Left colon (tissue), 2 donors: ENCODE measurements around the gene TNFRSF6B. TPM values are rescaled to one million over a fixed set of nuclear protein-coding genes. Genes with fewer than 3 reads are reported as not detected.

Experiments
- ATAC-seq: fragments of 200-7000 bp; cut with Tn5 transposase; one replicate; pipeline ENCODE4 v1.9.1; 2020; ENCODE audit warnings: mild to moderate bottlenecking, moderate library complexity
- DNase-seq, 2 donors: peaks; one replicate each; pipeline ENCODE4 v3.0.0-alpha.2; 2020
- intact Hi-C, 2 donors: fragments of 100-400 bp; cut with DNase I in 1 of 2; cut with micrococcal nuclease in 1 of 2; formaldehyde crosslinking; loops; one replicate each; pipeline versions ENCODE4 v1.11.2 to v1.14.0; 2022; cut with DNase I, micrococcal nuclease
- total RNA-seq, 2 donors: library from RNA; stranded (reverse); fragmentation: NEBNext Ultra II Directional; extraction: Animal tissue kit (Norgen Biotek cat#: 25700); gene quantifications; one replicate each; pipeline ENCODE4 v1.2.1, GENCODE V29; 2021
- donor health status: DM: no; HTN: no; CAD: no.
- donor health status: DM: yes; HTN: yes; CAD: no.

Gene TNFRSF6B
- total RNA-seq, 2 donors from 2014 or later, result 8.9 TPM; not detected in 1

DNA sequence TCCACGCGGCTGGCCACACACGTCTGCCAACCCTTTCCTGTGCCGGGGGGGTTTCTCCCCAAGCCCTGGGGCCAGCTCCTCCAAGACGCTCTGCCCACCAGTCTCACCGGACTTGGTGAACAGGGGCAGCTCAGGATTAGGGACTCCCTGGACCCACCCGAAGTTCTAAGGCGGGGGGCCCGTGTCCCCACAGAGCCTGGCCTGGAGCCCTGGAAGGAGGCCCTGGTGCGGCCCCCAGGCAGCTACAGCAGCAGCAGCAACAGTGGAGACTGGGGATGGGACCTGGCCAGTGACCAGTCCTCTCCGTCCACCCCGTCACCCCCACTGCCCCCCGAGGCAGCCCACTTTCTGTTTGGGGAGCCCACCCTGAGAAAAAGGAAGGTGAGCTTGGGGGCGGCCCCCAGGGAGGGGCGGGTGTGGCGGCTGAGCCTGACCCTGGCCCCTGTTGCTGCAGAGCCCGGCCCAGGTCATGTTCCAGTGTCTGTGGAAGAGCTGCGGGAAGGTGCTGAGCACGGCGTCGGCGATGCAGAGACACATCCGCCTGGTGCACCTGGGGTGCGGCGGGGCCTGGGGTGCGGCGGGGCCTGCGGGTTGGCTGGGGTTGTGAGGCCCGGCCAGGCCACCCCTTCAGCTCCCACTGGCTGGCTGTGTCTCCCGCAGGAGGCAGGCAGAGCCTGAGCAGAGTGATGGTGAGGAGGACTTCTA, 45.4 kb downstream of the TNFRSF6B start:
- ATAC-seq (no peak), DNase-seq (no peak)
- intact Hi-C loops, result no loop called here

DNA sequence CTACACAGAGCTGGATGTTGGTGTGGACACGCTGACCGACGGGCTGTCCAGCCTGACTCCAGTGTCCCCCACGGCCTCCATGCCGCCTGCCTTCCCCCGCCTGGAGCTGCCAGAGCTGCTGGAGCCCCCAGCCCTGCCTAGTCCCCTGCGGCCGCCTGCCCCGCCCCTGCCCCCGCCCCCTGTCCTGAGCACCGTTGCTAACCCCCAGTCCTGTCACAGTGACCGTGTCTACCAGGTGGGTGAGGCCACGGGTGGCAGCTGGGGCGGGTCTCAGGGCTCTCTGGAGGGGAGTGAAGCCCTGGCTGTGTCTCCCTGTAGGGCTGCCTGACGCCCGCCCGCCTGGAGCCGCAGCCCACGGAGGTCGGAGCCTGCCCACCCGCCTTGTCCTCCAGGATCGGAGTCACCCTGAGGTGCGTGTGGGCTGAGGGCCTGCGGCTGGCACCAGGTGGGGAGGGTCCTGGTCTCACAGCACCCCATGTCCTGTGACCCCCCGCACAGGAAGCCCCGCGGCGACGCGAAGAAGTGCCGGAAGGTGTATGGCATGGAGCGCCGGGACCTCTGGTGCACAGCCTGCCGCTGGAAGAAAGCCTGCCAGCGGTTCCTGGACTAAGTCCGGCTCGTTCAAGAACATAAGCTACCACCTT, 46.1 kb downstream of the TNFRSF6B start:
- DNase-seq (no peak), ATAC-seq (no peak)
- intact Hi-C loops, result no loop called here

DNA sequence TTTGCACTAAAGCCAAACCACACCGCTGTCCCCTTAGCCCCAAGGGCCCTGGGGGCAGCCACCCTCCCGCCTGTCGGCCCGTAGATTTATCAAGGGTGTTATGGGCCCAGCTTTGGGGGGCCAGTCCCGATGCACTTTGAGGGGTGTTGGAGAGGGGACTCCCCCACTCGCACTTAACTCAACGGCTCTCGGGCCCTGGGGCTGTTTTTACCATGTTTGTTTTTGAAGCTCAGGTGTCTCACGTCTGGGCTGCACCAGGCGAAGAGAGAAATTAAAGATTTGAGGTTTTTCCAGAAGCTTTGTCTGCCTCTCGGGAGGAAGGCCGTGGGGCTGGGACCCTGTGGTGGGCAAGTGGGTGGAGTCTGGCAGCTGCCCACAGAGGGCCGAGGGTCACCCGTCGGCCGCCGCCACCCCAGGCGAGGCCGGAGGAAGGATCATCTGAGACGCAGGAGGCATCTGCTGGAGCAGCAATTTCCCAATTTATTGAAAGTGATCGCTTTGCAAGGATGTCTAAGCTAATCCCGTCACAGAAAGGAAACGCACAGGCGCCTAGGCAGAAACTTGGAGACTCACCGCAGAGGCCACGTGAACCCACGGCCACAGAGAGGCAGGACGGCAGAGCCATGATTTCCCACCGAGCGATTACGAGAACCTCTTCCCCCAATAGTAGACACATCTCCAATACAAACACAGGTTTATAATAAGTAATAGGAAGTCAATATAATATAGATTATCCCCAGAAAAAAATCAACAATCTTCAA, 46.9 kb downstream of the TNFRSF6B start:
- no peak for ATAC-seq
- intact Hi-C loops, result no loop called here
- DNase-seq, result no peak

DNA sequence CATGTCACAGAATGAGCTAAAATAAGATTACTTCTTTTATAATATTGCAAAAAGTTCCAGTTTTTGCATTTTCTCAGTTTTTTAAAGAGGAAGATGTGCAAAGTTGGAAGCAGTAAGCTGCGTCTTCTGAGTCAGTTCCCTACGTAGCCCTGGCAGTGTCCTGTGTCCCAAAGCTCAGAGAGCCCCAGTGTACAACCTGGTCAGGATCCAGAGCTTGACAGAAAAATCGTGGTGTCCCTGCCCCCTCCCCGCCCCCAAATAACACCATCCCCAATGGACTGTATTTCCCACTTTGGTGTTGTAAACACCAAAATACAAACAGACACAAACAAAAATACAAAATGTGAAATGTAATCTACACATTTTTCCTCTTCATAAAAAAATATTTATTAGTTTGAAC, 47.7 kb downstream of the TNFRSF6B start:
- intact Hi-C loops, result no loop called here
- ATAC-seq (no peak), DNase-seq (no peak)

DNA sequence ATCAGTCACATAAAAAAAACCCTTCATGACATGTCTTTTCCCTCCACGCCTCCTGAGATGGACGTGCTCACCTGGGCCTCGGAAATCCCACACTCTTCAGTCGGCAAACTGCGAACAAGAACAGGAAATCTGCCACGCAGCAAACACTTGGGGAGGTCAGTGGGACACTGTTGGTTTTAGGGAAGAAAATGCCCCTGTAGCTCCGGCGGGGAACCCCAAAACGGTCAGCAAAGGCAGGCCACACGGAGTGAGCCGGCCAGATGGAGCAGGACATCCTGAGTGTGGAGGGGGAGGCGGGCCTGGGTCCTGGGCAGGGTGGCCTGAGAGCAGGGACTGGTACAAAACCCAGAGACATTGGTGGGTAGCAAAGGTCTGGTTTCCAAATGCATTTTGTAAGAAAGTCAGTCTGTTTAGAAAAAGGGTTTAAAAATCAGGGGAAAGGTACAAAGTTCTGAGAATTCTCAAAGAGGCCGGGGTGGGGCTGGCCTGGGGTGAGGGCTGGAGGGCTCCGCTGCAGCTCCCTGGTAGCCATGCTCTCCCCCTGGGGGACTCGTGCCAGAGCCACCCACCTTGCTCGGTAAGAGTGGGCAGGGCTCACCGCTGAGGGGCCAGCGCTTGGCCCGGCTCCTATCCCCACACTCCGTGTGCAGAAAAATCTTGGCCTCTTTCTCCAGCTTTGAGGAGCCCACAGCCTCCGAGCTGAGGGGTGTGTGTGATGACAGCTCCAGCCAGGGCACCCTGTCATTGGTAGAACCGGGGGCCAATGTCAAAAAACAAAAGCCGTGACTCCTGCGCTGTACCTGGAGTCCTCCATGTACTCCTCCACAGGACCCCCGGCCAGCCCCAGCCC, 48.3 kb downstream of the TNFRSF6B start:
- intact Hi-C loops, result no loop called here
- no peak for ATAC-seq
- DNase-seq, result no peak

DNA sequence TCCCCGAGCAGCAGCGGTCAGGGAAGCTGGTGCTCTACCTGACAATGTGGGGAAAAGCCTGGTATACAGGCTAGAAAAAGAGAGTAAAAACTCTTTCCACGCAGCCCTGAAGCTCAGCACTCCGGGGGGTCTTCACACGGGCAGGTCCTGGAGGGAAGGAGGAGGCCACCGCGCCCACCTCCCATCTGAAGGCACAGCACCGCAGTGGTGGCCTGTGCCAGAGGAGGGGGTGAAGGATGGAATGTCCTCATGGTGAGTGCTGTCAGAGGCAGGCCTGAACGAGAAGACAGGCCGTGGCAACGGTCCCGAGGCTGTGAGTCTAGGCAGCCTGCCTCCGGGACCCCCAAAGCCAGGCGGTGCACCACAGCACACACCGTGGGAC, 49.0 kb downstream of the TNFRSF6B start:
- ATAC-seq (no peak), DNase-seq (no peak)
- intact Hi-C loops, result no loop called here

DNA sequence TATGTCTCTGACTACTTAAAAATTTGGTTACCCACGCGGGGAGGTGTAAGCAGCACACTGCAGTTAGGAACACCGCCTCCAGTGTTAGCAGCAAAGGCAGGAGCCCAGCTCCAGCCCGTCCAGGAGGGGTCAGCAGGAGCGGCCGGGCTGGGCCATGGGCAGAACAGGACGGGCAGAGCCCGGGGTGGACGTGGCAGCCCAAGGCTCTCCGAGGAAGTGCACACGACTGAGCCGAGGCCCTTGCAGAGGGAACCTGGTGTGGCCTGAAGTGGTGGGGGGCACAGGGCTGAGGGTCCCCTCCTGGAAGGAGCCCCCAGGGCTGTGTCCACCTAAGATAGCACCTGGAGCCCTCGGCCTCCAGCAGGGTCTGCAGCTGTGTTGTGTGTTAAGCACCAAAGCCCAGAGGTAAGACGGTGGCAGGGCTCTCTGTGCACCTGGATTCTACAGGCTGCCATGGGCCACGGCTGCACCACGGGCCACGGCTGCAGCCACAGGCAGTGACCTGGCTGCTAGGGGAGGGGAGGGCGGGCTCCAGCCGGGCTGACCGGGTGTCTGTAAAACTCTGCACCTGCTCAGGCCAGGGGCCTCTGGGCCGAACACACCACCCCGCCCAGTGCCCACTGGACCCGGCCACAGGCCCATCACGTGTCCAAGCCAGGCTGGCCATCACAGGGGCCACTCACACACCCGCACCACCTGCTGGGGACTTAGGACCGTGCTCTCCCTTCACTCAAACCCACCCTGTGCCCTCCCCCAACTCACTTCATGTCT, 49.7 kb downstream of the TNFRSF6B start:
- ATAC-seq (no peak), DNase-seq (no peak)
- intact Hi-C loops, result no loop called here

DNA sequence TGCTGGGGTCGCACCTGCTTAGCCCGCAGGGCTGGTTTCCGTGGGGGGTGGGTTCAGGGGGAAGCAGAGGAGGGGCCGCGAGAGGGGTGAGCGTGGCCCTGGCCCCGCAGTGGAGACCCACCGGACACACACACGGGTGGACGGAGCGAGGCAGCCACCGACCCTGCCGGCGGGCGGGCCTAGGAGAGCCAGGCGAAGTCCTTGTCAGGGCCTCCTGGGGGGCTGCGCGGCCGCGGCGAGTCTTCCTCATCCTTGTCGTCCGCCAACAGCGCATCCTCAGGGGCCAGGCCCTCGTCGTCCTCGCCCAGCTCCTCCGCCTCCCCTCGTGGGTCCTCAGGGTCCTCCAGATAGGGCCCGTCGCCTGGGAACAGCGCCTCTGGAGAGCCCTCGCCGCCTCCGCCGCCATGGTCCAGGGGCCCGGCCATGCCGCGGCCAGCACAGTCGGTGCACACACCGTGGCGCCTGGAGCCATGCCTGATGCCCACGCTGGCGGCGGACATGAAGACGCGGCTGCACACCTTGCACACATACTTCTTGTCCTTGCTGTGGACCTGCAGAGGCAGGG, 50.4 kb downstream of the TNFRSF6B start:
- no peak for DNase-seq
- ATAC-seq, result no peak
- intact Hi-C loops, result no loop called here

DNA sequence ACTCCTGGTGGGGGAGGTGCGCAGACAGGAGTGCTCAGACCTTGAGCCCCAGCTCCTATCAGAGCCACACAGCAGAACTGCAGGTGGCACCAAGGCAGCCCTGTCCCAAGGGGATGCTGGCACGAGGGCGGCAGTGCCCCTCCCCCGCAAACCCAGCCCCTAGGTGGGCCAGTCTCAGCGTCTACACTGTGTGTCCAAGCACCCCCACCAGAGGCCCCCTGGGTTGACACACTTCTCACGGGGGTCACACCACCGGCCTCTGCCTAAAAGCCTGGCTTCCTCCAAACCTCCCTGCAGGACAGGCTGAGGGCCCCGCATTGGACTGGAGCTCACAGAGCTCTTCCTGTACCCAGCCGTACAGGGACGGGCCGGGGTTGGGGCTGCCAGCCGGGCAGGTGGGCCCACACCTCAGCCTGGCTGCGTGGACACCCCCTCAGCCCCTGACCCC, 51.2 kb downstream of the TNFRSF6B start:
- ATAC-seq, result no peak
- DNase-seq, result no peak
- intact Hi-C loops, result no loop called here

Other genes starting within 250 kb of the TNFRSF6B start
- under 1 TPM; 0.21 to 0.28 TPM for gene KCNQ2, start 224.0 kb upstream of the TNFRSF6B start, total RNA-seq
- 1 to 10 TPM; 1.3 to 1.8 TPM for gene EEF1A2, start 197.6 kb upstream of the TNFRSF6B start, total RNA-seq
- 100 to 1,000 TPM; 554 to 564 TPM for gene PPDPF, start 175.9 kb upstream of the TNFRSF6B start, total RNA-seq
- 100 to 1,000 TPM in 1 of 2 donors, 10 to 100 TPM in 1; 85.7 to 117 TPM for gene PTK6, start 159.3 kb upstream of the TNFRSF6B start, total RNA-seq
- 1 to 10 TPM; 2.4 to 4.6 TPM for gene SRMS, start 148.9 kb upstream of the TNFRSF6B start, total RNA-seq
- gene FNDC11, start 142.5 kb upstream of the TNFRSF6B start, total RNA-seq, result under 1 TPM in 1 of 2 donors, not detected in 1; 0.42 TPM
- gene HELZ2, start 122.4 kb upstream of the TNFRSF6B start, total RNA-seq, result 10 to 100 TPM; 39.2 to 43.0 TPM
- 10 to 100 TPM in 1 of 2 donors, 1 to 10 TPM in 1; 9.7 to 11.6 TPM for gene GMEB2, start 69.6 kb upstream of the TNFRSF6B start, total RNA-seq
- 1 to 10 TPM; 2.9 to 5.5 TPM for gene STMN3, start 43.2 kb upstream of the TNFRSF6B start, total RNA-seq
- 10 to 100 TPM; 16.9 to 34.6 TPM for gene RTEL1, start 38.3 kb upstream of the TNFRSF6B start, total RNA-seq
- gene ARFRP1, start 11.3 kb downstream of the TNFRSF6B start, total RNA-seq, result 10 to 100 TPM; 52.2 to 69.5 TPM
- 10 to 100 TPM; 31.4 to 32.4 TPM for gene ZGPAT, start 11.4 kb downstream of the TNFRSF6B start, total RNA-seq
- 10 to 100 TPM; 11.1 to 13.4 TPM for gene LIME1, start 40.0 kb downstream of the TNFRSF6B start, total RNA-seq
- 10 to 100 TPM; 41.2 to 48.0 TPM for gene SLC2A4RG, start 43.1 kb downstream of the TNFRSF6B start, total RNA-seq
- 1 to 10 TPM; 3.0 to 5.6 TPM for gene ZBTB46, start 134.6 kb downstream of the TNFRSF6B start, total RNA-seq
- gene ABHD16B, start 164.8 kb downstream of the TNFRSF6B start, total RNA-seq, result not detected
- 10 to 100 TPM; 49.5 to 58.5 TPM for gene TPD52L2, start 168.6 kb downstream of the TNFRSF6B start, total RNA-seq
- gene DNAJC5, start 198.5 kb downstream of the TNFRSF6B start, total RNA-seq, result 10 to 100 TPM; 55.3 to 79.4 TPM